ENCODE data around the gene ANO3.

ANO3 gene

GRCh38 chr11:26665946-26666345 is 334.0 kb downstream of the ANO3 start:
- no peaks in the 10 kb centered on the region for H3K36me3 ChIP-seq (ENCODE audit: control insufficient read depth, insufficient read depth, low read length)
- no peaks in the 10 kb centered on the region for H3K4me1 ChIP-seq
- no peak overlapping the region for H3K4me3 ChIP-seq (ENCODE audit: low read depth, low read length)
- H3K27me3 ChIP-seq (ENCODE audit: control insufficient read depth, insufficient read depth, low read length) = no peaks in the 10 kb centered on the region
- TF ChIP-seq, protein P1, sequence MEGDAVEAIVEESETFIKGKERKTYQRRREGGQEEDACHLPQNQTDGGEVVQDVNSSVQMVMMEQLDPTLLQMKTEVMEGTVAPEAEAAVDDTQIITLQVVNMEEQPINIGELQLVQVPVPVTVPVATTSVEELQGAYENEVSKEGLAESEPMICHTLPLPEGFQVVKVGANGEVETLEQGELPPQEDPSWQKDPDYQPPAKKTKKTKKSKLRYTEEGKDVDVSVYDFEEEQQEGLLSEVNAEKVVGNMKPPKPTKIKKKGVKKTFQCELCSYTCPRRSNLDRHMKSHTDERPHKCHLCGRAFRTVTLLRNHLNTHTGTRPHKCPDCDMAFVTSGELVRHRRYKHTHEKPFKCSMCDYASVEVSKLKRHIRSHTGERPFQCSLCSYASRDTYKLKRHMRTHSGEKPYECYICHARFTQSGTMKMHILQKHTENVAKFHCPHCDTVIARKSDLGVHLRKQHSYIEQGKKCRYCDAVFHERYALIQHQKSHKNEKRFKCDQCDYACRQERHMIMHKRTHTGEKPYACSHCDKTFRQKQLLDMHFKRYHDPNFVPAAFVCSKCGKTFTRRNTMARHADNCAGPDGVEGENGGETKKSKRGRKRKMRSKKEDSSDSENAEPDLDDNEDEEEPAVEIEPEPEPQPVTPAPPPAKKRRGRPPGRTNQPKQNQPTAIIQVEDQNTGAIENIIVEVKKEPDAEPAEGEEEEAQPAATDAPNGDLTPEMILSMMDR (IDR thresholded peaks at IDR 0.05) = no peak
- no peak overlapping the region for H3K27ac ChIP-seq
- H3K79me2 ChIP-seq = no peaks in the 10 kb centered on the region
- no peak overlapping the region for H3K4me2 ChIP-seq (ENCODE audit: low read length)
- H3K9ac ChIP-seq = no peak overlapping the region
- no peaks in the 10 kb centered on the region for H3K9me3 ChIP-seq (ENCODE audit: control insufficient read depth, low read length)
- H2AFZ ChIP-seq = no peak overlapping the region

DNA sequence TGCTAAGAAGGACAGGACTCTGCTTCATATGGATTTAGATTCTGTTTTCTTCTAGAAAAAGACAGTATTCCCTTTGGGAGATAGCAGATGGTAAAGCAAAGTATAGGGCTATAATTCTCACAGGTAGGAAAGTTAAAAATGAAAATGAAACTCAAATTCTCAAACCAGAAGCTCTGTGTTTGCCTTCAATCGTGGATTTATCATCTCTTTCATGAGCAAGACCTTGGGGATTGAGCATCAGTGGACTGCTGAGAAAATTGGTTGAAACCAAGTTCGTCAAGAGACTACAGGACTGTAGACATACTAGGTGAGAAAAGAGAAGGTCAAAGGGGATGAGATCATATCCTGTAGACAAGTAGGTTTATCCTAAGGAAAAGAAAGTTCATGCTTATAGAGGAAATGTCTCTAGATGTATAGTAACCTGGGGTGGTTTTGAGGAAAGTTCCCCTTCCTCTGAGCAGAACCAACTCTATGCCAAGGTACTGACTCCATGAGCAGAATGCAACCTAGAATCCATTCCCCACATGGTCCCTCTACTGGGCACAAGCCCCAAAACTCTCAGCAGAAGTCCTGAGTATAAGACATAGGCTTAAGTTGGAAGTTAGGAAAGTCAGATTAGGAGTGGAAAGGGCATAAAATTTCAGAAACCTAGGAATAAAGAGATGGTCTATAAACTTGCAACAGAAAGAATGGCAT is 343.5 kb downstream of the ANO3 start:
- Histone ChIP-seq H3K27me3 (ENCODE audit: control insufficient read depth, insufficient read depth, low read length) (no peaks in the 10 kb centered on the region), H3K27ac (no peak overlapping the region), H3K9me3 (ENCODE audit: control insufficient read depth, low read length) (no peaks in the 10 kb centered on the region), H3K36me3 (ENCODE audit: control insufficient read depth, insufficient read depth, low read length) (no peaks in the 10 kb centered on the region), H3K4me2 (ENCODE audit: low read length) (no peak overlapping the region), H3K9ac (no peak overlapping the region), H3K79me2 (no peaks in the 10 kb centered on the region), H3K4me3 (ENCODE audit: low read depth, low read length) (no peak overlapping the region), H3K4me1 (no peaks in the 10 kb centered on the region), H2AFZ (no peak overlapping the region)
- TF ChIP-seq, protein P1 (IDR thresholded peaks at IDR 0.05) = no peak

DNA sequence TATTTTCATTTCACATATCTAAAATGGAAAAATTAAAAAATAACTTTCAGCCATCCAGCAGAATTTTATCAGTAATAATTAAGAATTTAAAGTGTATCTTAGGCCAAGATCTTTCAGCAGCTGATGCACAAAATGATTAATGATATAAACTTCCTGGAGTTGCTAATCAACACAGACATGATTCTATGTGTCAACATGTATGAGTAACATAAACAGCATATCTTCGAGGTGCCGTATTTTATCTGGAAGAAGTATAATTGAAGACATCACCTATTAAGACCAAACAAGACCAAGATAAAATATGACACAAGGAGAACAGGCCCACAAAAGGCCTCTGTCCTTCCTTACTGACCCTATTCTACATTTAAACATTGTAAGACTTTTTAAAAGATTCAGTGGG is 344.7 kb downstream of the ANO3 start:
- no peaks in the 10 kb centered on the region for H3K79me2 ChIP-seq
- no peak overlapping the region for H2AFZ ChIP-seq
- H3K36me3 ChIP-seq (ENCODE audit: control insufficient read depth, insufficient read depth, low read length) = no peaks in the 10 kb centered on the region
- H3K27me3 ChIP-seq (ENCODE audit: control insufficient read depth, insufficient read depth, low read length) = no peaks in the 10 kb centered on the region
- H3K4me3 ChIP-seq (ENCODE audit: low read depth, low read length) = no peak overlapping the region
- no peaks in the 10 kb centered on the region for H3K9me3 ChIP-seq (ENCODE audit: control insufficient read depth, low read length)
- TF ChIP-seq, protein P1 (IDR thresholded peaks at IDR 0.05) = no peak
- no peak overlapping the region for H3K27ac ChIP-seq
- H3K9ac ChIP-seq = no peak overlapping the region
- H3K4me2 ChIP-seq (ENCODE audit: low read length) = no peak overlapping the region
- no peaks in the 10 kb centered on the region for H3K4me1 ChIP-seq

- Histone ChIP-seq H3K36me3 (ENCODE audit: control insufficient read depth, insufficient read depth, low read length) (no peaks in the 10 kb centered on the region), H2AFZ (no peak overlapping the region), H3K4me3 (ENCODE audit: low read depth, low read length) (no peak overlapping the region), H3K4me1 (no peaks in the 10 kb centered on the region), H3K4me2 (ENCODE audit: low read length) (no peak overlapping the region), H3K27me3 (ENCODE audit: control insufficient read depth, insufficient read depth, low read length) (no peaks in the 10 kb centered on the region), H3K27ac (no peak overlapping the region), H3K9me3 (ENCODE audit: control insufficient read depth, low read length) (no peaks in the 10 kb centered on the region), H3K9ac (no peak overlapping the region), H3K79me2 (no peaks in the 10 kb centered on the region)
- TF ChIP-seq, protein P1 (IDR thresholded peaks at IDR 0.05) = no peak
These were observed 345.6 kb downstream of the ANO3 start for GRCh38 chr11:26677566-26677965.

DNA sequence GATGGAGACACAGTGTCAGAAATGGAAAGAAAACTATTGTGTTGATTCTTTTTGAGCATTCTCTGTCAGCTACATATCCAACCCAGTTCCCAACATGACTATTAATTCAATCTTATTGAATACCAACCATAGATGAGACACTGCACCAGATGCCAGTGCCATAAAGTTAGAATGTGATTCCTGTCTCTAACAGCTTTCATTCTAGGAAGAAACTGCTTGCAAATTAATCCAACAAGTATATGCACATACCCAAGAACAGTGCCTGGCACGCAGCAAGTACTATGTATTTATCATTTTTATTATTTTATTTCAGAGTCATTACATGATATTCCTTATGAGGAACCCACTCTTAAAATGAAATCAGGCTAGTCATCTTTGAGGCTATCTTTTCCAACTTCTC is 355.4 kb downstream of the ANO3 start:
- no peak overlapping the region for H3K4me2 ChIP-seq (ENCODE audit: low read length)
- no peaks in the 10 kb centered on the region for H3K4me1 ChIP-seq
- no peaks in the 10 kb centered on the region for H3K27me3 ChIP-seq (ENCODE audit: control insufficient read depth, insufficient read depth, low read length)
- TF ChIP-seq, protein P1 (IDR thresholded peaks at IDR 0.05) = no peak
- H3K9me3 ChIP-seq (ENCODE audit: control insufficient read depth, low read length) = no peaks in the 10 kb centered on the region
- no peak overlapping the region for H3K4me3 ChIP-seq (ENCODE audit: low read depth, low read length)
- no peak overlapping the region for H3K9ac ChIP-seq
- H3K79me2 ChIP-seq = no peaks in the 10 kb centered on the region
- H2AFZ ChIP-seq = no peak overlapping the region
- H3K36me3 ChIP-seq (ENCODE audit: control insufficient read depth, insufficient read depth, low read length) = no peaks in the 10 kb centered on the region
- H3K27ac ChIP-seq = no peak overlapping the region
